Measurements from ENCODE around the gene AKAP1.

The AKAP1 gene

GRCh38 chr17:57107498-57108101, 22.6 kb downstream of the AKAP1 start:
- no peak for DNase-seq

- DNase-seq = peak; percentile 26 to 64
Measured at GRCh38 chr17:57108671-57109392, 23.8 kb downstream of the AKAP1 start.

- DNase-seq = peak in 1 of 2 experiments; percentile 54
Measured at GRCh38 chr17:57109393-57110151, 24.5 kb downstream of the AKAP1 start.

GRCh38 chr17:57110152-57110542, 25.1 kb downstream of the AKAP1 start:
- DNase-seq = no peak

GRCh38 chr17:57110579-57111325, 25.7 kb downstream of the AKAP1 start:
- DNase-seq = no peak

GRCh38 chr17:57111386-57111785, 26.3 kb downstream of the AKAP1 start:
- DNase-seq = no peak

- no peak for DNase-seq
Measured at GRCh38 chr17:57113011-57113410, 28.0 kb downstream of the AKAP1 start.

- DNase-seq = no peak
Measured at GRCh38 chr17:57113656-57114055, 28.6 kb downstream of the AKAP1 start.

GRCh38 chr17:57114085-57114673, 29.1 kb downstream of the AKAP1 start:
- peak in 1 of 2 experiments; percentile 44 for DNase-seq

- no peak for DNase-seq
Measured at GRCh38 chr17:57115377-57115776, 30.3 kb downstream of the AKAP1 start.

GRCh38 chr17:57115916-57116315, 30.9 kb downstream of the AKAP1 start:
- no peak for DNase-seq

- DNase-seq = no peak
Measured at GRCh38 chr17:57117798-57118197, 32.8 kb downstream of the AKAP1 start.

- no peak for DNase-seq
Measured at GRCh38 chr17:57120814-57121213, 35.8 kb downstream of the AKAP1 start.

GRCh38 chr17:57121308-57122042, 36.4 kb downstream of the AKAP1 start:
- no peak for DNase-seq

GRCh38 chr17:57124053-57124452, 39.0 kb downstream of the AKAP1 start:
- DNase-seq = no peak

GRCh38 chr17:57125406-57125805, 40.4 kb downstream of the AKAP1 start:
- DNase-seq = no peak

- DNase-seq = no peak
Measured at GRCh38 chr17:57125866-57126265, 40.8 kb downstream of the AKAP1 start.

- DNase-seq = peak; percentile 60 to 85
Measured at GRCh38 chr17:57130708-57131461, 45.8 kb downstream of the AKAP1 start.

GRCh38 chr17:57132663-57133062, 47.6 kb downstream of the AKAP1 start:
- DNase-seq = no peak

GRCh38 chr17:57133486-57133885, 48.4 kb downstream of the AKAP1 start:
- DNase-seq = no peak
